H1 (cell line): ENCODE data around the gene RPL13A. TPM values are rescaled to one million over a fixed set of nuclear protein-coding genes. Genes with fewer than 3 reads are reported as not detected.
"Not testable (repeated sequence)": the region's sequence is repeated elsewhere in the genome, so short reads cannot be mapped to it uniquely, and the experiment has no call there.

Experiments
- CTCF ChIA-PET: fragments of 300-600 bp; sonication (Branson Sonifier 250); formaldehyde crosslinking; loops from one replicate; lab custom pipeline; 2021; ENCODE audit not compliant: partially characterized antibody; lab: Charles Lee
- POLR2A ChIA-PET: fragments of 300-600 bp; sonication (Branson Sonifier 250); formaldehyde crosslinking; loops from one replicate; lab custom pipeline; 2021; ENCODE audit warnings: inconsistent platforms; ENCODE audit not compliant: partially characterized antibody; lab: Charles Lee
- DNase-seq, 2 experiments: peaks; one replicate each; pipeline versions ENCODE4 v3.0.0 to v3.0.0-alpha.2; 2010 to 2022; ENCODE audit warnings: low spot score in 2 of 2, low read depth in 1 of 2, mixed read lengths in 1 of 2
- FAIRE-seq: peaks from 2 replicates; lab custom pipeline; 2011; peaks lifted over from hg19 to GRCh38; lab: Jason Lieb, UNC
- H2AFZ ChIP-seq: 2 replicates; pipeline ENCODE4 v1.8.1; 2012; ENCODE audit warnings: low read length, inconsistent platforms
- H2AK5ac ChIP-seq: 2 replicates; pipeline ENCODE4 v1.6.1; 2013; ENCODE audit warnings: low read depth, low read length
- H2BK120ac ChIP-seq: replicated peaks from 2 replicates; pipeline ENCODE3; 2013; ENCODE audit warnings: low read depth, low read length, inconsistent platforms
- H2BK12ac ChIP-seq: 2 replicates; pipeline ENCODE4 v1.6.1; 2013; ENCODE audit warnings: low read depth, low read length
- H2BK15ac ChIP-seq: 2 replicates; pipeline ENCODE4 v1.6.1; 2013; ENCODE audit warnings: low read length
- H2BK20ac ChIP-seq: 2 replicates; pipeline ENCODE4 v1.6.1; 2013; ENCODE audit warnings: low read length
- H2BK5ac ChIP-seq: 2 replicates; pipeline ENCODE4 v1.6.1; 2013; ENCODE audit warnings: low read depth, low read length
- H3K14ac ChIP-seq: 2 replicates; pipeline ENCODE4 v1.6.1; 2013; ENCODE audit warnings: inconsistent platforms; ENCODE audit not compliant: insufficient read length
- H3K18ac ChIP-seq: 2 replicates; pipeline ENCODE4 v1.6.1; 2013; ENCODE audit warnings: low read length; ENCODE audit errors: extremely low read depth
- H3K23ac ChIP-seq: 2 replicates; pipeline ENCODE4 v1.6.1; 2013; ENCODE audit warnings: inconsistent platforms; ENCODE audit not compliant: insufficient read length
- H3K23me2 ChIP-seq: 2 replicates; pipeline ENCODE4 v1.6.1; 2013; ENCODE audit warnings: low read depth, low read length
- H3K27ac ChIP-seq: 2 replicates; pipeline ENCODE4 v1.6.1; 2011; ENCODE audit warnings: low read depth, low read length, inconsistent platforms
- H3K27me3 ChIP-seq, 4 experiments: replicated peaks in 1 of 4; 1 replicate in 1 of 4; 2 replicates in 3 of 4; pipeline versions ENCODE4 v1.6.1 to v1.8.1; 2011 to 2013; ENCODE audit warnings: low read length in 3 of 4, mild to moderate bottlenecking in 3 of 4, inconsistent platforms in 2 of 4, mixed read lengths in 2 of 4, moderate library complexity in 1 of 4; ENCODE audit not compliant: control insufficient read depth in 3 of 4, insufficient read depth in 3 of 4; ENCODE audit errors: extremely low read depth in 1 of 4
- H3K36me3 ChIP-seq, 4 experiments: 2 replicates each; pipeline versions ENCODE4 v1.6.1 to v1.8.1; 2011 to 2013; ENCODE audit warnings: mild to moderate bottlenecking in 4 of 4, low read length in 3 of 4, moderate library complexity in 2 of 4, control low read depth in 1 of 4, inconsistent platforms in 1 of 4; ENCODE audit not compliant: insufficient read depth in 4 of 4, control insufficient read depth in 2 of 4
- H3K4ac ChIP-seq: replicated peaks from 2 replicates; pipeline ENCODE3; 2013; ENCODE audit warnings: low read length, low read depth, mixed read lengths, inconsistent platforms; ENCODE audit not compliant: insufficient read length
- H3K4me1 ChIP-seq, 4 experiments: replicated peaks in 1 of 4; 1 replicate in 1 of 4; 2 replicates in 3 of 4; pipeline versions ENCODE4 v1.6.1 to v1.8.1; 2011 to 2013; ENCODE audit warnings: low read length in 3 of 4, inconsistent platforms in 2 of 4, mixed read lengths in 1 of 4; ENCODE audit not compliant: insufficient read depth in 4 of 4, control insufficient read depth in 3 of 4
- H3K4me2 ChIP-seq, 2 experiments: 2 replicates each; pipeline versions ENCODE4 v1.6.1 to v1.8.1; 2011 to 2013; ENCODE audit warnings: low read depth in 2 of 2, low read length in 2 of 2, control low read depth in 1 of 2, inconsistent platforms in 1 of 2, mild to moderate bottlenecking in 1 of 2; ENCODE audit not compliant: insufficient read depth in 1 of 2
- H3K4me3 ChIP-seq, 4 experiments: fragments of 200-600, 300-600 bp in 1 of 4; sonication (generic), shearing (Covaris generic), sonication (Bioruptor Twin) in 1 of 4; 2 replicates each; pipeline versions ENCODE4 v1.5.1 to v1.8.1; 2011 to 2016; ENCODE audit warnings: low read length in 4 of 4, low read depth in 3 of 4, control low read depth in 2 of 4, inconsistent platforms in 2 of 4, mild to moderate bottlenecking in 2 of 4, mixed read lengths in 1 of 4, moderate library complexity in 1 of 4; ENCODE audit not compliant: insufficient read depth in 2 of 4; ENCODE audit errors: extremely low read depth in 1 of 4
- H3K56ac ChIP-seq: replicated peaks from 2 replicates; pipeline ENCODE3; 2013; ENCODE audit warnings: low read depth, mild to moderate bottlenecking, mixed read lengths, low read length, inconsistent platforms; ENCODE audit not compliant: insufficient read length
- H3K79me1 ChIP-seq: 2 replicates; pipeline ENCODE4 v1.6.1; 2013; ENCODE audit warnings: low read depth, low read length, control low read depth
- H3K79me2 ChIP-seq, 2 experiments: 2 replicates each; pipeline versions ENCODE4 v1.6.1 to v1.8.1; 2012 to 2013; ENCODE audit warnings: low read length in 2 of 2, mild to moderate bottlenecking in 2 of 2, inconsistent platforms in 1 of 2; ENCODE audit not compliant: insufficient read depth in 2 of 2, control insufficient read depth in 1 of 2
- H3K9ac ChIP-seq, 4 experiments: replicated peaks in 1 of 4; 1 replicate in 1 of 4; 2 replicates in 3 of 4; pipeline versions ENCODE4 v1.6.1 to v1.8.1; 2011 to 2013; ENCODE audit warnings: low read depth in 3 of 4, low read length in 3 of 4, control low read depth in 2 of 4, mild to moderate bottlenecking in 2 of 4, moderate library complexity in 2 of 4, inconsistent platforms in 1 of 4; ENCODE audit errors: extremely low read depth in 1 of 4
- H3K9me3 ChIP-seq, 2 experiments: 2 replicates each; pipeline versions ENCODE4 v1.6.1 to v1.8.1; 2012 to 2013; ENCODE audit warnings: mild to moderate bottlenecking in 2 of 2, moderate library complexity in 2 of 2, control low read depth in 1 of 2, inconsistent platforms in 1 of 2, low read depth in 1 of 2, low read length in 1 of 2, mixed read lengths in 1 of 2; ENCODE audit not compliant: insufficient read depth in 2 of 2
- H4K20me1 ChIP-seq, 2 experiments: replicated peaks in 1 of 2; 2 replicates each; pipeline versions ENCODE3 to v1.8.1; 2011 to 2013; ENCODE audit warnings: inconsistent platforms in 2 of 2, low read length in 2 of 2, mild to moderate bottlenecking in 1 of 2; ENCODE audit not compliant: insufficient read depth in 2 of 2, control insufficient read depth in 1 of 2
- H4K5ac ChIP-seq: 2 replicates; pipeline ENCODE4 v1.6.1; 2013; ENCODE audit warnings: low read length, low read depth, mixed read lengths, inconsistent platforms; ENCODE audit not compliant: insufficient read length
- H4K8ac ChIP-seq: 2 replicates; pipeline ENCODE4 v1.8.0; 2013; ENCODE audit warnings: mild to moderate bottlenecking, moderate library complexity, low read length, inconsistent platforms; ENCODE audit not compliant: insufficient read depth; ENCODE audit errors: extremely low read depth
- H4K91ac ChIP-seq: replicated peaks from 2 replicates; pipeline ENCODE3; 2013; ENCODE audit warnings: low read length, mixed read lengths, inconsistent platforms; ENCODE audit not compliant: insufficient read length
- NRF1 ChIP-seq: IDR thresholded peaks from 2 replicates; pipeline ENCODE4 v1.6.1; 2011; ENCODE audit warnings: mild to moderate bottlenecking, low read depth, low read length, improper control_type of control experiment
- RFX5 ChIP-seq: IDR thresholded peaks from 2 replicates; pipeline ENCODE4 v1.6.1; 2011; ENCODE audit warnings: low read depth, low read length, improper control_type of control experiment, borderline replicate concordance
- SIN3A ChIP-seq, 2 experiments: IDR thresholded peaks in 1 of 2; conservative IDR thresholded peaks in 1 of 2; 2 replicates each; pipeline ENCODE4 v1.6.1; 2011 to 2012; ENCODE audit warnings: low read length in 2 of 2, improper control_type of control experiment in 1 of 2, low read depth in 1 of 2, mild to moderate bottlenecking in 1 of 2
- WGBS, 2 experiments: shearing (Covaris generic) in 1 of 2; methylation state at CpG; one replicate each; pipeline versions ENCODE4 v1.1.6 to v1.1.7; 2013 to 2015; ENCODE audit warnings: low lambda C conversion rate in 2 of 2, mixed read lengths in 2 of 2, inconsistent platforms in 1 of 2, low coverage in 1 of 2, missing lambda C conversion rate in 1 of 2; ENCODE audit not compliant: insufficient replicate concordance in 2 of 2, insufficient coverage in 1 of 2, insufficient read length in 1 of 2; ENCODE audit errors: extremely low coverage in 1 of 2, missing lambda C conversion rate in 1 of 2; 5-methylcytosine and 5-hydroxymethylcytosine counted together
- polyA plus RNA-seq, 7 experiments: library from polyadenylated mRNA; depleted of rRNA in 3 of 7; stranded (reverse) in 5 of 7; unstranded in 2 of 7; fragments of >200 nt in 5 of 7; fragments of 200-250 nt in 2 of 7; gene quantifications; 1 replicate in 5 of 7; 2 replicates in 1 of 7; 4 replicates in 1 of 7; pipeline versions ENCODE4 v1.2.1 to v1.2.3, GENCODE V29; 2011 to 2013; ENCODE audit warnings: missing spikeins in 2 of 7, mixed read lengths in 2 of 7
- total RNA-seq: library from RNA; stranded (reverse); fragmentation: NEBNext Ultra II Directional; extraction: Animal tissue kit (Norgen Biotek cat#: 25700); gene quantifications from 2 replicates; pipeline ENCODE4 v1.2.1, GENCODE V29; 2021

Gene RPL13A
- total and polyA plus RNA-seq, 2 of the 8 experiments (the other 6 are each of a cell fraction or from before 2014, with no cell fraction given), result 3,305 to 8,868 TPM

DNA sequence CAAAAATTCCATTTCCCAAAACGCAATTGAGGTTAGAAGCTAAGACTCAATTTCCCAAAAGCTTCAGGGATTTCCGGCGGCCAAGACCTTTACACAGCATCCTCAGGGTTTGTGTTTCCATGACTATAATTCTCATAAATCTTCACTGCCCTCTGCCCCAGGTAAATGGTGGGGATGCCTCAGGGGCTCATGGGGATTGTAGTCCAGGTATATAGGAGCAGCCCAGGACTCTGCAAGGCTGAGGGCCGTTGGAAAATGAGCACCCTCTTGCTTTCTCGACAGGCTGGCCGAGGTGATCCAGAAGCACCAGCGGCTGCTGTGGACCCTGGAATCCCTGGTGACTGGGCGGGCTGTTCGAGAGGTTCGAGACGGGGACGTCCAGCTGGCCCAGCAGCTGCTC lies 28.0 kb upstream of the RPL13A start (continued):
- TF ChIP-seq NRF1 (no peak), RFX5 (no peak), SIN3A (conservative IDR thresholded peaks at IDR 0.05 in 1 of 2, IDR thresholded peaks at IDR 0.05 in 1 of 2; ENCODE audit: low read depth in 1 of 2, low read length in 2 of 2) (no peak)

DNA sequence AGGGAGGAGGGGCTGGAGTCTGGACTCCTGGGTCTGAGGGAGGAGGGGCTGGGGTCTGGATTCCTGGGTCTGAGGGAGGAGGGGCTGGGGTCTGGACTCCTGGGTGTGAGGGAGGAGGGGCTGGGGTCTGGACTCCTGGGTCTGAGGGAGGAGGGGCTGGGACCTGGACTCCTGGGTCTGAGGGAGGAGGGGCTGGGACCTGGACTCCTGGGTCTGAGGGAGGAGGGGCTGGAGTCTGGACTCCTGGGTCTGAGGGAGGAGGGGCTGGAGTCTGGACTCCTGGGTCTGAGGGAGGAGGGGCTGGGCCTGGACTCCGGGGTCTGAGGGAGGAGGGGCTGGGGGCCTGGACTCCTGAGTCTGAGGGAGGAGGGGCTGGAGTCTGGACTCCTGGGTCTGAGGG lies 26.3 kb upstream of the RPL13A start:
- H2BK12ac ChIP-seq, H3K9ac ChIP-seq, H3K4me2 ChIP-seq, H2AFZ ChIP-seq, H3K18ac ChIP-seq, H3K79me1 ChIP-seq, H3K27me3 ChIP-seq, H3K27ac ChIP-seq, H2BK20ac ChIP-seq, POLR2A ChIA-PET, H3K4ac ChIP-seq, H3K23me2 ChIP-seq, DNase-seq, H2AK5ac ChIP-seq, H4K5ac ChIP-seq, H3K56ac ChIP-seq, H3K9me3 ChIP-seq, H4K8ac ChIP-seq, H3K4me1 ChIP-seq, H2BK5ac ChIP-seq, H4K91ac ChIP-seq, FAIRE-seq, H3K4me3 ChIP-seq, H3K23ac ChIP-seq, H2BK15ac ChIP-seq, H3K79me2 ChIP-seq, H3K14ac ChIP-seq, H2BK120ac ChIP-seq, H4K20me1 ChIP-seq: not testable (repeated sequence)
- WGBS, 2 experiments, result no CpG with 5 or more reads among the region's 1 CpG
- CTCF ChIA-PET, result interaction anchor here (4.8 kb wide), 1 partner anchor 11 kb away, joined by 28 read pairs; the partner anchor contains the start of gene FLT3LG
- H3K36me3 ChIP-seq, result peaks cover 0 to 12% (median 4%) of the 10 kb centered on the region in 4 experiments; a peak in 4 of 8 replicates
